GM12874 (cell line): ENCODE results near the gene SLC35B3.

Experiments
- CTCF ChIP-seq: IDR thresholded peaks from 2 replicates; pipeline ENCODE4 v1.5.1; 2011; ENCODE audit warnings: low read depth, mild to moderate bottlenecking, control low read depth, low read length, moderate library complexity; ENCODE audit not compliant: insufficient read depth

SLC35B3 gene

GRCh38 chr6:8435093-8435844 lies at the start of gene SLC35B3:
Gene SLC35B3 (minus strand): TSS chr6:8435545.
- TF ChIP-seq CTCF, result no peak

GRCh38 chr6:8483650-8484049 lies 48.3 kb upstream of the SLC35B3 start:
- no peak for TF ChIP-seq CTCF

DNA sequence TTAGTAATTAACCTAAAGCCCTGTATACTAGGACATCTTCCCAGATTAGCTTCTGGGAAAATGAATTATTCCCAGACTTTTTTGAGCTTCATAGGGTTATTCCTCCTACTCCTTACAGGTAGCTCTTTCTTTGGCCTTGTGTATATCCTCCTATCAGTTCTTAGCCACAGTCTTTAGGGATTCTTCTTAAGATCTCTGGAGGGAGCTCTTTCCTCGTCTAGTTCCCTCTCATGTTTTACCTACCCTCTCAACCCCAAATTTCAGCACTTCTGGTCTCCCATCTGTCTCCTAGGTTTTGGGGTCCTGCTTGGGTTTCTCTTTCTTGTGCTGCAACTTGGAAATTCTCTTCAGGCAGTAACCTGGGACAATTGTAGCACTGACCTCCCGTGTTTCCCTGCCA lies 46.4 kb upstream of the SLC35B3 start:
- peak; percentile 35; the same call in 1 of the 2 replicates for TF ChIP-seq CTCF

DNA sequence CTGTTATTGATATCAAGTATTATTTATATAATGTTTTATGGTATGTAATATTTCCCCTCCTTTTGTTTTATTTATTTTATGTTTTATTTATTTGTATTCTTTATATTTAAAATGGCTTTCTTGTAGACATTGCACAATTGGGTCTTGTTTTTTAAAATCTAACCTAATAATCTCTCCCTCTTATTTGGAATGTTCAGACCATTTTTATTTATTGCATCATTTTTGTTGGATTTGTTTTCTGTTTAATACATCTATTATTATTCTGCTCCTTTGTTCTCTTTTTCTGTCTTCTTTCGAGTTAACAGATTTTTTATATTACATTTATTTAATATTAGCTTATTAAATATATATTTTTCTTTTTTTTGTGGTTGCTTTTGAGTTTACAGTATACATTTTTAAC lies 43.1 kb upstream of the SLC35B3 start:
- no peak for TF ChIP-seq CTCF

GRCh38 chr6:8476656-8477055 lies 41.3 kb upstream of the SLC35B3 start:
- TF ChIP-seq CTCF, result no peak

GRCh38 chr6:8468552-8469356 lies 33.4 kb upstream of the SLC35B3 start:
- no peak for TF ChIP-seq CTCF

DNA sequence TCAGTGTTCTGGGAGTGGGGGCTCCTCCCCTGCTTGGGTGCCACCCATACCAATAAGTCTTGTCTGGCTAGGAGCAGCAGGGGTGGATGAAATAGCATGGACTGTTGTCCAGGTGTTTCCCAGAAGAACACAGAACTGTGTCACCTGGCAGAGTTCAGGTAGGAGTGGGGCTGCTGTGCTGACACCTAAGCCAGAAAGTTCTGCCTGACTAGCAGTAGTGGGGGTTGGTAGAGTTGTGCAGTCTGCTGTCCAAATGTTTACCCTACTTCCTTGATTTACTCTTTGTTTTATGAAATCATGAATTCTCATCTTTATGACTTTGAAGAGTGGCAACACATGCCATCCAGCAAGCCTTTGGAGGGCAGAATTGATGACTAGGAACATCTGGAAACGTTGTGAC lies 27.3 kb upstream of the SLC35B3 start:
- no peak for TF ChIP-seq CTCF
